BJ (cell line): ENCODE results near the gene KLF7. TPM values are rescaled to one million over a fixed set of nuclear protein-coding genes. Genes with fewer than 3 reads are reported as not detected.

Experiments
- CTCF ChIA-PET: fragments of 350-600 bp; formaldehyde crosslinking; extraction: SDS; loops from one replicate; lab custom pipeline; 2021; ENCODE audit warnings: antibody characterized with exemption, inconsistent platforms; lab: Yijun Ruan, JAX
- POLR2A ChIA-PET: fragments of 300-600 bp; sonication (Branson Sonifier 250); formaldehyde crosslinking; extraction: SDS; loops from one replicate; lab custom pipeline; 2021; ENCODE audit warnings: antibody characterized with exemption; lab: Charles Lee
- DNase-seq: peaks from one replicate; pipeline ENCODE4 v3.0.0-alpha.2; 2011; ENCODE audit warnings: low read depth
- H3K27me3 ChIP-seq: 2 replicates; pipeline ENCODE4 v1.6.0; 2011; ENCODE audit warnings: low read length; ENCODE audit not compliant: control insufficient read depth, insufficient read depth
- H3K36me3 ChIP-seq: 2 replicates; pipeline ENCODE4 v1.5.1; 2011; ENCODE audit warnings: low read length; ENCODE audit not compliant: control insufficient read depth, insufficient read depth
- H3K4me3 ChIP-seq: 2 replicates; pipeline ENCODE4 v1.5.1; 2011; ENCODE audit warnings: low read depth, mild to moderate bottlenecking, control low read depth, low read length
- polyA plus RNA-seq: library from polyadenylated mRNA; depleted of rRNA; stranded (reverse); fragments of >200 nt; gene quantifications from 2 replicates; pipeline ENCODE4 v1.2.3, GENCODE V29; 2011
- TF ChIP-seq, protein P1 (sequence below): IDR thresholded peaks from 2 replicates; pipeline ENCODE4 v1.5.1; 2011; ENCODE audit warnings: low read depth, mild to moderate bottlenecking, control low read depth, inconsistent platforms, low read length, moderate library complexity; ENCODE audit not compliant: insufficient read depth

The KLF7 gene
- polyA plus RNA-seq, 1 experiment: 41.9 TPM

DNA sequence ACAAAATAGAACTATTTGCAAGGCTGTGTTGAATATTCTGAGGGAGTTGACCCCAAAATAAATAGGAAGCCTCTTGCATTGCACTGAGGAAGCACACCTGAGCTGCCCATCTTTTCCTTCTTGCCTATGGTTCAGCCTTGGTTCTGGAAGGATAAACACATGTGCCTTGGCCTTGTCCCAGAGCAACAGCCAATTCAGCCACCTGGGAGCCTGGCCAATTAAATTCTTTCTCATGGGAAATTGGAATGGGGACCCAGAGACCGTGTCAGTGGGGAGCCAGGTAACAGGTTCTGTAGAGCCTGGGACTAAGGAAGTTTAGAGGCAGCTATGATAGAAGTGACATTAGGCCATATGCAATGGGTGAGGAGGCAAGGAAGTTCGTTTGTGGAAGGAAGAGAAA lies 99.6 kb downstream of the KLF7 start:
- DNase-seq: no peak
- ChIA-PET POLR2A (no interaction called here), CTCF (interaction anchor here (1.0 to 1.5 kb wide), 2 partner anchors 10 to 20 kb away, joined by 3 to 4 read pairs; no protein-coding TSS in a partner anchor)
- TF ChIP-seq, protein P1, sequence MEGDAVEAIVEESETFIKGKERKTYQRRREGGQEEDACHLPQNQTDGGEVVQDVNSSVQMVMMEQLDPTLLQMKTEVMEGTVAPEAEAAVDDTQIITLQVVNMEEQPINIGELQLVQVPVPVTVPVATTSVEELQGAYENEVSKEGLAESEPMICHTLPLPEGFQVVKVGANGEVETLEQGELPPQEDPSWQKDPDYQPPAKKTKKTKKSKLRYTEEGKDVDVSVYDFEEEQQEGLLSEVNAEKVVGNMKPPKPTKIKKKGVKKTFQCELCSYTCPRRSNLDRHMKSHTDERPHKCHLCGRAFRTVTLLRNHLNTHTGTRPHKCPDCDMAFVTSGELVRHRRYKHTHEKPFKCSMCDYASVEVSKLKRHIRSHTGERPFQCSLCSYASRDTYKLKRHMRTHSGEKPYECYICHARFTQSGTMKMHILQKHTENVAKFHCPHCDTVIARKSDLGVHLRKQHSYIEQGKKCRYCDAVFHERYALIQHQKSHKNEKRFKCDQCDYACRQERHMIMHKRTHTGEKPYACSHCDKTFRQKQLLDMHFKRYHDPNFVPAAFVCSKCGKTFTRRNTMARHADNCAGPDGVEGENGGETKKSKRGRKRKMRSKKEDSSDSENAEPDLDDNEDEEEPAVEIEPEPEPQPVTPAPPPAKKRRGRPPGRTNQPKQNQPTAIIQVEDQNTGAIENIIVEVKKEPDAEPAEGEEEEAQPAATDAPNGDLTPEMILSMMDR: no peak
- Histone ChIP-seq H3K4me3 (no peak overlapping the region), H3K36me3 (no peaks in the 10 kb centered on the region), H3K27me3 (0 out of 2 replicates have a peak, but pooled peaks cover 2% of the 10 kb centered on the region)

- ChIA-PET POLR2A (no interaction called here), CTCF (interaction anchor here (0.8 to 2.8 kb wide), 2 partner anchors 10 to 82 kb away, joined by 3 to 14 read pairs; no protein-coding TSS in a partner anchor)
- H3K4me3 ChIP-seq: no peak overlapping the region
- no peak for DNase-seq
- H3K36me3 ChIP-seq: no peaks in the 10 kb centered on the region
- H3K27me3 ChIP-seq: 0 out of 2 replicates have a peak, but pooled peaks cover 2% of the 10 kb centered on the region
- TF ChIP-seq, protein P1: no peak
These were observed 101.5 kb downstream of the KLF7 start for GRCh38 chr2:207064128-207064690.

GRCh38 chr2:207061181-207061580 lies 104.6 kb downstream of the KLF7 start:
- TF ChIP-seq, protein P1: no peak
- H3K4me3 ChIP-seq: no peak overlapping the region
- POLR2A ChIA-PET: no interaction called here
- H3K36me3 ChIP-seq: no peaks in the 10 kb centered on the region
- no peak for DNase-seq
- CTCF ChIA-PET: interaction anchor here (0.9 kb wide), 1 partner anchor 13 kb away, joined by 3 read pairs; no protein-coding TSS in a partner anchor
- peaks cover 2% of the 10 kb centered on the region; the same call in 1 of the 2 replicates for H3K27me3 ChIP-seq

GRCh38 chr2:207055257-207055656 lies 110.5 kb downstream of the KLF7 start:
- Histone ChIP-seq H3K36me3 (no peaks in the 10 kb centered on the region), H3K27me3 (no peaks in the 10 kb centered on the region; the same call in 1 of the 2 replicates), H3K4me3 (no peak overlapping the region)
- TF ChIP-seq, protein P1: no peak
- CTCF ChIA-PET: interaction anchor here (1.8 kb wide), 1 partner anchor 10 kb away, joined by 4 read pairs; no protein-coding TSS in a partner anchor
- POLR2A ChIA-PET: no interaction called here
- DNase-seq: no peak

DNA sequence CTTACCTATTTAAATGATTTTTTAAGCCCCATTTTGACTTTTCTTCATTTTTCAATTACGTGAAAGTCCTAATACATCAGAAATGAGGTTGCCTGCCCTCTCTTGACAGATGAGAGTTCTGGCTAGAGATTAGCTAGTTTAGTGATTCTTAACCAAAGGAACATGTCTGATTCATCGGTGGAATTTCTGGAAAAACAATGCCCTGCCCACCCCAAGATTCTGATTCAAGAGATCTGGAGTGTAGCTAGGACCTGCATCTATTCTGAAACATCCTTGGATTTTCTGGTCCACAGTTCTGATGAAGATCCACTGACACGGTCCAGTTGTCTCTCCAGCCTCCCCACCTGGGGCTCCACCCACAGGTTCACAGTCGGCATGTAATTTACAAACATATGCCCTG lies 111.2 kb downstream of the KLF7 start:
- H3K4me3 ChIP-seq: no peak overlapping the region
- H3K36me3 ChIP-seq: no peaks in the 10 kb centered on the region
- no peaks in the 10 kb centered on the region; the same call in 1 of the 2 replicates for H3K27me3 ChIP-seq
- DNase-seq: no peak
- ChIA-PET POLR2A (no interaction called here), CTCF (no interaction called here)
- TF ChIP-seq, protein P1: no peak
